Measurements from ENCODE around the gene ARHGEF4. TPM values are rescaled to one million over a fixed set of nuclear protein-coding genes. Genes with fewer than 3 reads are reported as not detected.

Gene ARHGEF4
- total and polyA plus RNA-seq, 2 experiments from 2014 or later = 4.6 to 16.6 TPM

DNA sequence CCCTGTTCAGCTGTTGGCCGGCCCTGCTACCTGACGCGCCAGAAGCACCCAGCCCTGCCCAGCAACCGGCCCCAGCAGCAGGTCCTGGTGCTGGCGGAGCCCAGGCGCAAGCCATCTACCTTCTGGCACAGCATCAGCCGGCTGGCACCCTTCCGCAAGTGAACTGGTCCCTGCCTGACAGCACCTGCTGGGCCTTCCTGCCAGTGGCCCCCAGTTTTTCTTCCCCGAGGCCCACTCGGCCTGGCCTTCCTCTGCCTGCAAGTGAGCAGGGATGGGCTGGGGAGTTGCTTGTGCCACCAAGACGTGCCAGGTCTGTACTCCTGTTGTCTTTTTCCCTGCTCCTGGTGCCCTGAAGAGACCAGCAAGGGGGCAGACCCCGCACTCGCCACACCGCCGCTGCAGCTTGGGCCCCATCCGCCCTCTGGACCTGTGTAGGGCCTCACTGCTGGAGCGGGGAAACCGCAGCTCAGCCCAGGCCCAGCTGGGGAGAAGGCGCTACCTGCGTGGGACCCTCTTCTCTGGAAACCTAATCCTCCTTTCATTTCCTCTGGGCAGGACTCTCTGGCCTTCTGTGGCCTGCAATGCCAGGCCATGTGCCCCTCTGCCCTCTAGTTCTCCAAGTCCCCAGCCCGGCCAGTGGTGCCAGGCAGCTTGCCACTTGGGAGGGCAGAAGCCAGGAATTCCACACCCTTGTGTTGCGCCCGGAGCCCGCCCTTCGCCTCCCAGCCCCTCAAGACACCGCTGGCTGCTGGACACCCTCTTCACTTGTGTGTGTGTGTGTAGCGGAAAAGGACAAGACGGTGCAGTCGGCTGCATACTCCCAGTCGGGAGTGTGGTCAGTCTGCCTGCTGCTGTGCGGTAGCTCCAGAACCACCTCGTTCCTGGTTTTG is 209.6 kb downstream of the ARHGEF4 start:
- no peak overlapping the region for H2AFZ ChIP-seq
- H3K27ac Mint-ChIP-seq = no peak overlapping the region
- peaks cover 12% of the 10 kb centered on the region for H3K36me3 ChIP-seq (ENCODE audit: insufficient read depth)
- H3K4me3 ChIP-seq = no peak overlapping the region
- H3K4me1 ChIP-seq (ENCODE audit: insufficient read depth) = no peaks in the 10 kb centered on the region
- ATAC-seq (peak; percentile 20), DNase-seq (ENCODE audit: low spot score) (no peak)
- no peak overlapping the region for H3K4me3 Mint-ChIP-seq
- H3K27ac ChIP-seq (ENCODE audit: low read depth) = no peak overlapping the region
- peaks cover 37% of the 10 kb centered on the region for H3K36me3 Mint-ChIP-seq (ENCODE audit: low read depth)
- 0 out of 2 replicates have a peak, but pooled peaks have one; percentile 9 for TF ChIP-seq POLR2AphosphoS5 (IDR thresholded peaks at IDR 0.05; ENCODE audit: low read depth)
- TF ChIP-seq NANOG (IDR thresholded peaks at IDR 0.05; ENCODE audit: borderline replicate concordance) = no peak
- no peaks in the 10 kb centered on the region for H3K9me2 ChIP-seq (ENCODE audit: insufficient read depth)
- H3F3A ChIP-seq (replicated peaks; ENCODE audit: low read depth) = no peaks in the 10 kb centered on the region
- no peaks in the 10 kb centered on the region for H3K27me3 ChIP-seq (ENCODE audit: insufficient read depth)
- H3K79me2 ChIP-seq (replicated peaks; ENCODE audit: insufficient read depth) = peaks cover 4% of the 10 kb centered on the region
- H3K4me1 Mint-ChIP-seq = peaks cover 5% of the 10 kb centered on the region; the same call in 2 of the 3 replicates
- peaks cover 26% of the 10 kb centered on the region for H4K20me1 ChIP-seq (replicated peaks; ENCODE audit: insufficient read depth)
- no peak overlapping the region for H3K4me2 ChIP-seq
- no peaks in the 10 kb centered on the region; the same call in 2 of the 3 replicates for H3K9me3 Mint-ChIP-seq
- H3K27me3 Mint-ChIP-seq (ENCODE audit: insufficient read depth, low read depth, poor library complexity) = peaks cover 9% of the 10 kb centered on the region

DNA sequence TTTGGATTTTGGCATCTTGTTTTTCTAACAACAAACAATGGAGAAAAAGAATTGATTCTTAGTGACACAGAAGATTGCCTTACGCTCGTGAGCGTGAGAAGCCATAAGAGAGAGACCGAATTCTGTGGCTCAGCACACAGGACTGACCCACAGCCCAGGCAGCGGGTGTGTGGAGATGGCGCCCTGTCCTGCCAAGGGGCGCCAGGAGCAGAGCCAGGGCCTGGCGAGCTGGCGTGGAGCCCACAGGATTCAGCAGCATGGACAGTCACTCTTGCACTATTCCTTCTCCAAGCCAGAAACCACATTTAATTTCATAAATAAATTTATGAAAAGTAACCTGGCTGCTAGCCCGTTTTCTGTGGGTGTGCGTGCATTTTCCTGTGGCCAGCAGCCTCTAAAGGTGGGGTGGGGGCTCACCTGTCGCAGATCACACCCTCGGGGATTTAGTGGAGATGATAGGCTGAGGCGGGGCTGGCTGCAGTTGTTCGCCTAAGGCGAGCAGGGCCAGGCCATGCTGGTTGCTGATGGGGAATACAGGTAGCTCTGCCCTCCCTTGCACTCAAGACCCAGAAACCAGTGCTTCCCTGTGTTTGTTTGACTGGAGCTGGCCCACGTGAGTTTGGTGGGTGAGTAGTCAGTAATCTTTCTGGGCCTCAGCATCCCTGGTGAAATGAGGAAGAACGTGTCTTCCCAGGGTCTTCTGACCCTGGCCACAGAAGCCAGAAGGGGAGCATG is 210.4 kb downstream of the ARHGEF4 start:
- peaks cover 45% of the 10 kb centered on the region for H3K36me3 Mint-ChIP-seq (ENCODE audit: low read depth)
- peaks cover 9% of the 10 kb centered on the region for H3K27me3 Mint-ChIP-seq (ENCODE audit: insufficient read depth, low read depth, poor library complexity)
- no peaks in the 10 kb centered on the region for H3K27me3 ChIP-seq (ENCODE audit: insufficient read depth)
- no peaks in the 10 kb centered on the region for H3K4me1 ChIP-seq (ENCODE audit: insufficient read depth)
- peaks cover 35% of the 10 kb centered on the region for H4K20me1 ChIP-seq (replicated peaks; ENCODE audit: insufficient read depth)
- no peak overlapping the region for H3K4me3 Mint-ChIP-seq
- H3K79me2 ChIP-seq (replicated peaks; ENCODE audit: insufficient read depth) = peaks cover 12% of the 10 kb centered on the region
- H3K9me2 ChIP-seq (ENCODE audit: insufficient read depth) = no peaks in the 10 kb centered on the region
- no peak overlapping the region for H3K4me3 ChIP-seq
- no peak for ATAC-seq
- H3K36me3 ChIP-seq (ENCODE audit: insufficient read depth) = peaks cover 20% of the 10 kb centered on the region
- no peak overlapping the region for H3K4me2 ChIP-seq
- no peak overlapping the region for H3K27ac ChIP-seq (ENCODE audit: low read depth)
- no peak overlapping the region for H2AFZ ChIP-seq
- no peaks in the 10 kb centered on the region for H3K9me3 Mint-ChIP-seq
- no peak overlapping the region; the same call in 1 of the 2 replicates for H3K27ac Mint-ChIP-seq
- DNase-seq (ENCODE audit: low spot score) = no peak
- H3K4me1 Mint-ChIP-seq = 0 out of 3 replicates have a peak, but pooled peaks cover 3% of the 10 kb centered on the region
- no peaks in the 10 kb centered on the region for H3F3A ChIP-seq (replicated peaks; ENCODE audit: low read depth)
- TF ChIP-seq STAT1 (IDR thresholded peaks at IDR 0.05; ENCODE audit: unreplicated experiment) (no peak), JUNB (IDR thresholded peaks at IDR 0.05; ENCODE audit: unreplicated experiment) (no peak), POLR2AphosphoS5 (IDR thresholded peaks at IDR 0.05; ENCODE audit: low read depth) (no peak), NANOG (IDR thresholded peaks at IDR 0.05; ENCODE audit: borderline replicate concordance) (no peak), EZH2 (IDR thresholded peaks at IDR 0.05; ENCODE audit: low read depth, unreplicated experiment) (no peak), ZNF114 (CRISPR knock-in tag; IDR thresholded peaks at IDR 0.05) (no peak), CREB1 (CRISPR knock-in tag; IDR thresholded peaks at IDR 0.05; ENCODE audit: low read depth) (no peak), ZNF331 (CRISPR knock-in tag; IDR thresholded peaks at IDR 0.05; ENCODE audit: low read depth) (no peak), EZH2phosphoT487 (IDR thresholded peaks at IDR 0.05; ENCODE audit: unreplicated experiment) (no peak)
- TF ChIP-seq, protein P1, sequence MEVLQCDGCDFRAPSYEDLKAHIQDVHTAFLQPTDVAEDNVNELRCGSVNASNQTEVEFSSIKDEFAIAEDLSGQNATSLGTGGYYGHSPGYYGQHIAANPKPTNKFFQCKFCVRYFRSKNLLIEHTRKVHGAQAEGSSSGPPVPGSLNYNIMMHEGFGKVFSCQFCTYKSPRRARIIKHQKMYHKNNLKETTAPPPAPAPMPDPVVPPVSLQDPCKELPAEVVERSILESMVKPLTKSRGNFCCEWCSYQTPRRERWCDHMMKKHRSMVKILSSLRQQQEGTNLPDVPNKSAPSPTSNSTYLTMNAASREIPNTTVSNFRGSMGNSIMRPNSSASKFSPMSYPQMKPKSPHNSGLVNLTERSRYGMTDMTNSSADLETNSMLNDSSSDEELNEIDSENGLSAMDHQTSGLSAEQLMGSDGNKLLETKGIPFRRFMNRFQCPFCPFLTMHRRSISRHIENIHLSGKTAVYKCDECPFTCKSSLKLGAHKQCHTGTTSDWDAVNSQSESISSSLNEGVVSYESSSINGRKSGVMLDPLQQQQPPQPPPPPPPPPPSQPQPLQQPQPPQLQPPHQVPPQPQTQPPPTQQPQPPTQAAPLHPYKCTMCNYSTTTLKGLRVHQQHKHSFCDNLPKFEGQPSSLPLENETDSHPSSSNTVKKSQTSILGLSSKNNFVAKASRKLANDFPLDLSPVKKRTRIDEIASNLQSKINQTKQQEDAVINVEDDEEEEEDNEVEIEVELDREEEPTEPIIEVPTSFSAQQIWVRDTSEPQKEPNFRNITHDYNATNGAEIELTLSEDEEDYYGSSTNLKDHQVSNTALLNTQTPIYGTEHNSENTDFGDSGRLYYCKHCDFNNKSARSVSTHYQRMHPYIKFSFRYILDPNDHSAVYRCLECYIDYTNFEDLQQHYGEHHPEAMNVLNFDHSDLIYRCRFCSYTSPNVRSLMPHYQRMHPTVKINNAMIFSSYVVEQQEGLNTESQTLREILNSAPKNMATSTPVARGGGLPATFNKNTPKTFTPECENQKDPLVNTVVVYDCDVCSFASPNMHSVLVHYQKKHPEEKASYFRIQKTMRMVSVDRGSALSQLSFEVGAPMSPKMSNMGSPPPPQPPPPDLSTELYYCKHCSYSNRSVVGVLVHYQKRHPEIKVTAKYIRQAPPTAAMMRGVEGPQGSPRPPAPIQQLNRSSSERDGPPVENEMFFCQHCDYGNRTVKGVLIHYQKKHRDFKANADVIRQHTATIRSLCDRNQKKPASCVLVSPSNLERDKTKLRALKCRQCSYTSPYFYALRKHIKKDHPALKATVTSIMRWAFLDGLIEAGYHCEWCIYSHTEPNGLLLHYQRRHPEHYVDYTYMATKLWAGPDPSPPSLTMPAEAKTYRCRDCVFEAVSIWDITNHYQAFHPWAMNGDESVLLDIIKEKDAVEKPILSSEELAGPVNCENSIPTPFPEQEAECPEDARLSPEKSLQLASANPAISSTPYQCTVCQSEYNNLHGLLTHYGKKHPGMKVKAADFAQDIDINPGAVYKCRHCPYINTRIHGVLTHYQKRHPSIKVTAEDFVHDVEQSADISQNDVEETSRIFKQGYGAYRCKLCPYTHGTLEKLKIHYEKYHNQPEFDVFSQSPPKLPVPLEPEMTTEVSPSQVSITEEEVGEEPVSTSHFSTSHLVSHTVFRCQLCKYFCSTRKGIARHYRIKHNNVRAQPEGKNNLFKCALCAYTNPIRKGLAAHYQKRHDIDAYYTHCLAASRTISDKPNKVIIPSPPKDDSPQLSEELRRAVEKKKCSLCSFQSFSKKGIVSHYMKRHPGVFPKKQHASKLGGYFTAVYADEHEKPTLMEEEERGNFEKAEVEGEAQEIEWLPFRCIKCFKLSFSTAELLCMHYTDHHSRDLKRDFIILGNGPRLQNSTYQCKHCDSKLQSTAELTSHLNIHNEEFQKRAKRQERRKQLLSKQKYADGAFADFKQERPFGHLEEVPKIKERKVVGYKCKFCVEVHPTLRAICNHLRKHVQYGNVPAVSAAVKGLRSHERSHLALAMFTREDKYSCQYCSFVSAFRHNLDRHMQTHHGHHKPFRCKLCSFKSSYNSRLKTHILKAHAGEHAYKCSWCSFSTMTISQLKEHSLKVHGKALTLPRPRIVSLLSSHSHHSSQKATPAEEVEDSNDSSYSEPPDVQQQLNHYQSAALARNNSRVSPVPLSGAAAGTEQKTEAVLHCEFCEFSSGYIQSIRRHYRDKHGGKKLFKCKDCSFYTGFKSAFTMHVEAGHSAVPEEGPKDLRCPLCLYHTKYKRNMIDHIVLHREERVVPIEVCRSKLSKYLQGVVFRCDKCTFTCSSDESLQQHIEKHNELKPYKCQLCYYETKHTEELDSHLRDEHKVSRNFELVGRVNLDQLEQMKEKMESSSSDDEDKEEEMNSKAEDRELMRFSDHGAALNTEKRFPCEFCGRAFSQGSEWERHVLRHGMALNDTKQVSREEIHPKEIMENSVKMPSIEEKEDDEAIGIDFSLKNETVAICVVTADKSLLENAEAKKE (CRISPR knock-in tag; IDR thresholded peaks at IDR 0.05) = no peak
- TF ChIP-seq, protein P2, sequence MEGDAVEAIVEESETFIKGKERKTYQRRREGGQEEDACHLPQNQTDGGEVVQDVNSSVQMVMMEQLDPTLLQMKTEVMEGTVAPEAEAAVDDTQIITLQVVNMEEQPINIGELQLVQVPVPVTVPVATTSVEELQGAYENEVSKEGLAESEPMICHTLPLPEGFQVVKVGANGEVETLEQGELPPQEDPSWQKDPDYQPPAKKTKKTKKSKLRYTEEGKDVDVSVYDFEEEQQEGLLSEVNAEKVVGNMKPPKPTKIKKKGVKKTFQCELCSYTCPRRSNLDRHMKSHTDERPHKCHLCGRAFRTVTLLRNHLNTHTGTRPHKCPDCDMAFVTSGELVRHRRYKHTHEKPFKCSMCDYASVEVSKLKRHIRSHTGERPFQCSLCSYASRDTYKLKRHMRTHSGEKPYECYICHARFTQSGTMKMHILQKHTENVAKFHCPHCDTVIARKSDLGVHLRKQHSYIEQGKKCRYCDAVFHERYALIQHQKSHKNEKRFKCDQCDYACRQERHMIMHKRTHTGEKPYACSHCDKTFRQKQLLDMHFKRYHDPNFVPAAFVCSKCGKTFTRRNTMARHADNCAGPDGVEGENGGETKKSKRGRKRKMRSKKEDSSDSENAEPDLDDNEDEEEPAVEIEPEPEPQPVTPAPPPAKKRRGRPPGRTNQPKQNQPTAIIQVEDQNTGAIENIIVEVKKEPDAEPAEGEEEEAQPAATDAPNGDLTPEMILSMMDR (conservative IDR thresholded peaks at IDR 0.05; ENCODE audit: low read depth in 2 of 2) = no peak

Measured in GM23338 (cell line).